HG03039 (cell line): ENCODE results near the gene PRRG2.

Experiments used
- ATAC-seq: cut with Tn5 transposase; IDR thresholded peaks from one replicate; pipeline ENCODE4 v1.9.1; 2021; ENCODE audit warnings: mild to moderate bottlenecking, moderate library complexity; ENCODE audit not compliant: unreplicated experiment

PRRG2 gene

GRCh38 chr19:49636233-49636932, 55.3 kb downstream of the PRRG2 start:
- ATAC-seq: no peak

GRCh38 chr19:49637821-49638738, 57.0 kb downstream of the PRRG2 start:
- no peak for ATAC-seq

DNA sequence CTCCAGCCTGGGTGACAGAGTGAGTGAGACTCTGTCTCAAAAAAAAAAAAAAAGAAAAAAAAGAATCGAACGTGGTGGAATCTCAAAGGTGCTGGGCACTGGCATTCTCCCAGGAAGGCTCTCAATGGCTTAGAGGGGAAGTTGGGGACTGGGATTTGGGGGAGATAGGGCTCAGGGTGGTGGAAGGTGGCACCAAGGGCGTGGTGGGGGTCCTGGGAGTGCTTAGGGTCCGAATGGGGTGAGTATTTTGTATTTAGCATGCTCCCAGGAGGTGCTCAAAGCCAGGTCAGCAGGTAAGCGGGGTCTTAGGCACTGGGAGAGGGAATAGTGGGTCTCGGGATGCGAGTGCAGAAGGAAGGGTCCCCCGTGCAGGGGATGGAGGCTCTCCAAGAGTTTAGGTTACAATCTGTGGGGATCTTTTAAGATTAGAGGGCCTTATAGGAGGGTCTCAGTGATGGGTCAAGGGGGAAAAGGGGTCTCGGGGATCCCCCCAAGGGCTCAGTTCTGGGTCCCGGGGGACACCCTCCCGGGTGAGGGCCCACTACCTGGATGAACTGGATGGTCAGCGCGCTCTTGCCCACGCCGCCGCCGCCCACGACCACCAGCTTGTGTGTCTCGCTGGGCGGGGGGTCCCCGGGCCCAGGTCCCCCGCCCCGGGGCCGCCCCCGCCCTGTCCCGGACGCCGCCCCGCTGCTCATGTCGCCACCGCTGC, 58.4 kb downstream of the PRRG2 start:
- ATAC-seq: no peak

- ATAC-seq: peak; percentile 47
Measured at GRCh38 chr19:49640113-49640898, 59.2 kb downstream of the PRRG2 start, which contains the start of gene RRAS. Gene RRAS (minus strand): TSS chr19:49640143. CDS start chr19:49640098, 45 bp downstream.
